Activated T-cell treated with anti-CD3 and anti-CD28 coated beads for 24 hours (primary cell): ENCODE measurements around the gene CENPV.
A peak's percentile ranks its signal among the peaks of the same experiment; 100 is the strongest.

ENCODE experiments used
- DNase-seq: peaks from one replicate; pipeline ENCODE4 v3.0.0-alpha.2; 2020; ENCODE audit warnings: low read depth

Gene CENPV

DNA sequence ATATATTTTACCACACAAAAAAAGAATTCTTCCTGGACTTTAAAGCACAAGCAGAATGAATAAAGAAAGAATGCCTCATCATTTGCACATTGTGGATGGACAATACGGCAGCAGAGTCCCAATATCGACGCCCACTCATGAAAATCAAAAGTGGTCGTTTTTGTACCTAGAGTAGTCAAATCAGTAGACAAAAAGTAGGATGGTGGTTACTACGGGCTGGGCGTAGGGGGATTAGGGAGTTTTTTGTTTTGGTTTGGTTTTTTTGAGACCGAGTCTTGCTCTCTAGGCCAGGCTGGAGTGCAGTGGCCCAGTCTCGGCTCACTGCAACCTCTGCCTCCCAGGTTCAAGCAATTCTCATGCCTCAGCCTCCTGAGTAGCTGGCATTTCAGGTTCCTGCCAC, 8.6 kb upstream of the CENPV start:
- no peak for DNase-seq

DNA sequence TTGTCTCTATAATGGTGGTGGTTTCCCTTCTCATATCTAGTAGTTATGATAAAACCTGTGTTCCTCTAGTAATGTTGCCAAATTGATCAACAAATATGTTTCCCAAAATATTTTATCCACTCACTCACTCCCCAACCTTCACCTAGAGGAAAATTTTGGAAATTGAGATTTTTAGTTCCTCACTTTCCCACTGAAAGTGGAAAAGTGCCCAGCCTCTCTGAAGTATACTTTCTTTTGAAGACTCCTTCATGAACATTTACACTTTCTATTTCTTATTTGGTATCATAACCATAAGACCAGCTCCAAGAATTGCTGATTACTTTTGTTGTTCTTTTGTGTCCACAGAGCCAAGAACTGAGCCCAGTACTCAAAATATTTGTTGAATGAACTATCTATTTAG, 5.1 kb upstream of the CENPV start:
- no peak for DNase-seq

DNA sequence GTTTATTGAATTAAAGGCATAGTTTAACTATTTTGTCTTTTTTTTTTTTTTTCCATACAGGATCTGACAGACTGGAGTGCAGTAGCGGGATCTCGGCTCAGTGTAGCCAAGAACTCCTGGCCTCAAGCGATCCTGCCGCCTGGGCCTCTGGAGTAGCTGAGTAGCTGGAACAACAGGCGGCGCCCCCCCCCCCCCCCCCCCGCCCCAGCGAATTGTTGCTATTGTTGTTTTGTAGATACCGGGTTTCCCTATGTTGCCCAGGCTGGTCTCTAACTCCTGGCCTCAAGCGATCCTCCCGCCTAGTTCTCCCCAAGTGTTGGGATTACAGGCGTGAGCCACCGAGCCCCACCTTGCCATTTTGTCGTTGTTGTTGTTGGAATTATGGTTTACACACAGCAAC, 1.3 kb upstream of the CENPV start:
- DNase-seq = no peak

DNA sequence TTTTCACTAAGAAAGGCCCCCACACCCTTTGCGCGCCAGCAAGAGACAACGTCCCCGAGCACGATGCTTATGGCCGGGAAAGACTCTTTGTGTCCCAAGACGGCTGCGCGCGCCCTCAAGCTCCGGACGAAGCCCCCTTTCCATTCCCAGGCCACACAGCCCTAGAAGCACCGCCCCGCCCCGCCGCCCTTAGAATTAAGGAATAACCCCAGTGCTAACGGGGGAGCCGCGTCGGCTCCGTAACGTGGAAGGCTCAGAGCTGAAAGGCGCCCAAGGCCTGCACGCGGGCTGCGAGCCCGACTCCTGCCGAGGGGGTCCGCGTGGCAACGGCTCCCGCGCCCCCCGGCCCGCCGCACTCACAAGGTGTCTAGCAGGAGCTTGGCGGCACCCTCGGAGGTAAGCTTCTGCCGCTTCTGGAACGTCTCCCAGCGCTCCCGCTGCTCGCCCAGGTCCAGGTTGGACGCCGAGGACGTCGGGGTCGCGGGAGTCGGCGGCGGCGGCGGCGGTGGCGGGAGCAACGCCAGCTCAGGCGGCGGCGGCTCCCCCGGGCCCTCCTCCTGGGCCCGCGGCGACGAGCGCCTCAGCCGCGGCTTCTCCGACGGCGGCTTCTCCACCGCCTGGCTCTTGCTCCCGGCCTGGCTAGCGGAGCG, 477 bp downstream of the CENPV start:
- DNase-seq = peak; percentile 24

DNA sequence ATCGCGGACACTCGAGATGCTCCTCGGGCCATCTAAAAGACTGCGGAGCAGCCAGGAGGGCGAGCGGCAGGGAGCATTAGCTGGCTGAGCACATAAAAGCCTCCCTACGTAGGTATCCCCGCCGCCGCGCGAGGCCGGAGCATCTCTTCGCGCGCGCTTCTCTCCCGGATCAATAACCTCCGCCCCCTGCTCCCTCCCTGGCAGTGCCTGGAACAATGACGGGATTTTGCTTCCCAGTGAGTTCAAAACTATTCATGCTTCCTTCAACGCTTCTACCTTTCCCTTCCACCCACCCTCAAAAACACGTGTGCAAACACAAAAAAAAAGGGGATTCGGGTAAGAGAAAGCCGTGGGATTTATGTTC, 984 bp downstream of the CENPV start:
- peak; percentile 10 for DNase-seq

DNA sequence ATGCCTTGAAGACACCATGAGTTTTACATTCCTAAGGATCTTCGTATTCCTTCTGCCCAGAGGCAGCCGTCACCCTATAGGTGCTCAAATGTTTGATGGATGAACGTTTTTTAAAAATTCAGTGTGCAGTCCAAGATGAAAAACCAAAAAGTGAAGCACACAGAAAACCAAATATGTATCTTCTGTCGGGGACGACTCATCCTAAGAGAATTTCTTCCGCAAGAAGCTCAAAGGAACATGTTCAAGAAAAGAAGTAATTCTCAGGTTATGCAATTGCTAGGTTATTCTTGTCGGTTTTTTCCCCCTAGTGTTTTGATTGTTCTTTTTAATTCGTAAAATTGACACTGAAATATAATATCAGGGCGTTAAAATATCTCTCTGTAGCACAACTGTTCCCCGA, 1.4 kb downstream of the CENPV start:
- DNase-seq = no peak

DNA sequence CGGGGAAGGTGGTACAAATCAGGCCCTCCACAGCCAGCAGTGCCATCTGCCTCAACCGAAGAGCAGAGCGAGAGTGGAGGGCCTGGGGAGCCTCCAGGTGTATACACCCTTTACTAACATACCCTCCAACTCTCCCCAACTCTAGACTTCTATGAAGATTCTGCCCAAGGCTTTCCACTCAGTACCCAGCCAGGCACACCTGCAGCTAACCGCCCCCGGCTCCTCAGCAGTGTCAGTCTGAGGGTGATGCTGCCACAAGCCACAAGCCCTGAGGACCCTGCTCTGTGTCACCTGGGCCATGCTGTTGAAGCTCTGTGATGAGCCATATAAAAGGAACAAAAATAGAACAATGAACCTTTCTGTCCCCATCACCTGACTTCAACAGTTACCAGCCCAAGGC, 3.8 kb downstream of the CENPV start:
- no peak for DNase-seq

DNA sequence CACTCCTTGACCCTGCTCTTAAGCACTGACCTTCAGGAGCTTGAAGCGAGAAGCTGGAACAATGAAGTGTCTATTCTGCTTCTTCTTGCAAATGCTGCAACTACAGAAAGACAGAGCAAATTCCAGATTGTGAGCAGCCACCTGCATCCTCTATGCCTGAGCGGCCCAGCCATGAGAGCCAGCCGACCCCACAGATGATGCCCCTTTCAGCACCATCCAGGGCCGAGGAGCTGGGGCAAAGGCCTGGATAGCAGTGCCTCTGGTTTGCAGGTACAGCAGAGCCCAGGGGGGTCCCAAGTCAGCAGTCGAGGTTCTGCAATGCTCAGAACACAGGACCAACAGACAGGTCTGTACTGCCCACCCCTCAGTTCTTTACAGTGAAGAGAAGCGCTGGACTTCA, 4.7 kb downstream of the CENPV start:
- DNase-seq = no peak

DNA sequence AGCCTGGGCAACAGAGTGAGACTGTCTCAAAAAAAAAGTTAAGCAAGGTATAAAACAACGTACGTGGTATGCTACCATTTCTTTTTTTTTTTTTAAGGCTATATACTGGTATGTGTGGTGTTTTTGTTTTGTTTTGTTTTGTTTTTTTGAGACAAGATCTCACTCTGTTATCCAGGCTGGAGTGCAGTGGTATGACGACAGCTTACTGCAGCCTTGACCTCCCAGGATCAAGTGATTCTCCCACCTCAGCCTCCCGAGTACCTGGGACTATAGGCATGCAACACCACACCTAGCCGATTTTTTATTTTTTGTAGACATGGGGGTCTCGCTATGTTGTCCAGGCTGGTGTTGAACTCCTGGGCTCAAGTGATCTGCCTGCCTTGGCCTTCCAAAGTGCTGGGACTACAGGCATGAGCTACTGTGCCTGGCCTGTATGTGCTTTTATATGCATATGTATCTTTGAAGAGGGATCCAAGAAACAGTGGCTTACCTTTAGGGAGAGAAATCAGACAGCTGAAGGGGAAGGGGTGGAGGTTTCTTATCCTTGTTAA, 6.5 kb downstream of the CENPV start:
- no peak for DNase-seq

DNA sequence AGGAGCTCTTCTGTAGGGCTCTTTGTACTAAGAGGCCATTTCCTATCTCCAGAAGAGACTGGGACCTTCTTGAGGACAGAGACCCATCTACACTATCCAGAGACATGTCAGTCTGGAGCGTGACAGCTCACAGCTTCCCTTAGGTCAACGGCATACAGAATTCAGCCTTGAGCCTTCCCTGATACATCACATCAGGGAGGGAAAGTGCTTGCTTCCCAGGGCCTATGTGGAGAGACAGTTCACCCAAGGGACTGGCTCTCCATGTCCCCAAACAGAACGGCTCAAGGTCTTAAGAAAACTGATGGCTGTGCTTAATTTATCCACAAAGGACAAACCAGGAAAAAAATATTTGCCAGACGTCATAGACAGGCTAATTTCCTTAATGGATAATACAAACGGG, 7.7 kb downstream of the CENPV start:
- DNase-seq = no peak

DNA sequence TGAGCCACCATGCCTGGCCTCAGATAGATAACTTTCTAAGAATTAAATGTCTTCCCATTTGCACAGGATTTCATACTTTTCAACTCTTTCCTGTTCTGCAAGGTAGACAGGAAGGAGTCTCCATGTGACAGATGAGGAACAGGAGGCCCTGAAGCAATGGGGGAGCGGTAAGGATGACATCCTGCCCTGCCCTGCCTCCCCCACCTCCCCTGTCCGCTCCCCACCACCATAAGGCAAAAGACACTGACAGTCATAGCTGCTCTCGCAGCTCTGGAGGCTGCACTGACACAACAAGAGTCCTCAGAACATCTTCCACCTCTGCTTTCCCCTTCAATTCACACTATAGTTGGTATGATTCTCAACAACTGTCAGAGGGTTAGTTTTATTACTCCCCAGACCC, 9.7 kb downstream of the CENPV start:
- DNase-seq = no peak

DNA sequence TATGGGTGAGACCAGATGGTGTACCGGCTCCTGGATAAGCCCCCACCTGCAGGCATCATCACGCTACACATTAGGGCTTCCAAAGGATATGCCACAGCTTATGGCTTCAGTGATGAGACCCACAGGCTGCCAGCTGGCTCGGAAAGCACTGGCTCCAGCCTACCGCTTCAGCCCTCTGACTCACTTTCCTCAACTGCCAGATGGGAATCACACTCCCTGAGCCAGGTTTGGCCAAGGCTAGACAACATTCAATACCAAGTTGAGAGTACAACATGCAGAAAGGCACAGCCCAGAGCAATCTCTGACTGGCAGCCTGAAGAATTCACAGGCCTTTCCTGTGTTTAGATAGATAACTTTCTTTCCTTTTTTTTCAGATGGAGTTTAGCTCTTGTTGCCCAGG, 10.3 kb downstream of the CENPV start:
- DNase-seq = no peak

DNA sequence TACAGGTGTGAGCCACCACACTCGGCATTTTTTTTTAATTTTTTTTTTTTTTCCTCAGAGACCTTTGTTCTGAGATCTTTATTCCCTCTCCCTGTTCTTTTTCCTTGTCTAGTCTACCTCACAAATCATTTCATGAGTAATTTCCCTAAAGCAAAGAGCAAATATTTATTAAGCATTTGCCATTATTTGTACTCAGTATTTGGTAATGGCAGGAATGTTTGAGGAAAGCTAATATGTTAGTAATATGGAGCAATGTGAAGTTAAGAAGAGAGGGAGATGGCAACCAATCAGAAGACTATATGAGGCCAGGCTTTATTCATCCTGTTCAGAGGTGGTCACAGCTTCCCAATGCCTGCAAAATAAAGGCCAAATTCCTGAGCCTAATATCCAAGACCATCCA, 13.3 kb downstream of the CENPV start:
- DNase-seq = no peak

DNA sequence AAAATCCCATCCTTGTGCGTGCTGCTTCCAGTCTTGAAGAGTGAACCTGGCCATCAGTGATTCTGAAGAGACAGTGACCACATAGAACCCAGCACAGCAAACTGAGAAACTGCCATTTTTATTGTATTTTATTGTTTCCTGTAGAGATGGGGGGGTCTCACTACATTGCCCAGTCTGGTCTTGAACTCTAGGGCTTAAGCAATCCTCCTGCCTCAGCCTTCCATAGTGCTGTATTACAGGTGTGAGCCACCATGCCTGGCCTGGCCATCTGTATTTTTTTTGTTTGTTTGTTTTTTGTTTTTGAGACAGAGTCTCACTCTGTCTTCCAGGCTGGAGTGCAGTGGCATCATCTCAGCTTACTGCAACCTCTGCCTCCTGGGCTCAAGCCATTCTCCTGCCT, 13.9 kb downstream of the CENPV start:
- DNase-seq = no peak

DNA sequence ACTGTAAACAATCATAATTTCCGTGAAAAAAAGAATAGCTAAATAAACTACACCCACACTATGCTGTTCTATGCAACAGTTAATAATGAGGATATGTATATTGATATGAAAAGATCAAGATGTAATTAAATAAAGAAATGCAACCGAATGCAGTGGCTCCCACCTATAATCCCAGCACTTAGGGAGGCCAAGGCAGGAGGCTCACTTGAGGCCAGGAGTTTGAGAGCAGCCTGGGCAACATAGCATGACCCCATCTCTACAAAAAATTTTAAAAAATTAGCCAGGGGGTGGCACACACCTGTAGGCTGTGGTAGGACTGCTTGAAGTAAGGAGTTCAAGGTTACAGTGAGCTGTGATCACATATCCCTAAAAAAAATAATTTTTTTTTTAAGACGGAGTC, 14.9 kb downstream of the CENPV start:
- no peak for DNase-seq

DNA sequence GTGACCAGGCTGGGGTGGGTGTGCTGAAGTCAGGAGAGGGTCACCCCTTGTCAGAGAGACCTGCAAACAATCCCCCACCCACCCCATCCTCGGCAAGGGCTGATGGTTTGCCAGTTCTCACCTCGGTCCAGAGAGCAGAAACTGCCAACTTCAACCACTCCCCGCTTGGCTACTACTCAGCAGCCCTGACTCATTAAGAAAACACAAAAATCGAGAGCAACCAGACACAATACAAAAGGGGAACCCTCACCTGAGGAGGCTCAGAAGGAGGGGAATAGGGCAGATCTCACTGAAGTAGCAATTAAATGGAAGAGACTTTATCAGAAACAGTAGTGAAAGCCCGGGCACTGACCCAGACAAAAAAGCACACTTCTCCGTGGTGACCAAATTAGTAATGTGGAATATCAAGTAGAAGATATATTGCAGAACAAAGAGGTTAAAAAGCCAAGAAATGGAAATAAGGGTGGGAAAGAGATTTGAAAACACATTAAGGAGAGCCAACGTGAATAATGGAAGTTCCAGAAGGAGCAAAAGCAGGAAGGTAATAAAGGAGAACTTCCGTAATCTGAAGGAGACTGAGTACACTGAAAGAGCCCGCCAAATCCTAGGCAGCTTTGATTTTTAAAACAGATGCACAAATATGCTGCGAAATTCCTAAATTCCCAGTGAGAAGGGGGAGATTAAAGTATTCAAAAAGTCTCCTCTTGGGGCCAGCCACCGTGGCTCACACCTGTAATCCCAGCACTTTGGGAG, 23.6 kb downstream of the CENPV start:
- DNase-seq = no peak

DNA sequence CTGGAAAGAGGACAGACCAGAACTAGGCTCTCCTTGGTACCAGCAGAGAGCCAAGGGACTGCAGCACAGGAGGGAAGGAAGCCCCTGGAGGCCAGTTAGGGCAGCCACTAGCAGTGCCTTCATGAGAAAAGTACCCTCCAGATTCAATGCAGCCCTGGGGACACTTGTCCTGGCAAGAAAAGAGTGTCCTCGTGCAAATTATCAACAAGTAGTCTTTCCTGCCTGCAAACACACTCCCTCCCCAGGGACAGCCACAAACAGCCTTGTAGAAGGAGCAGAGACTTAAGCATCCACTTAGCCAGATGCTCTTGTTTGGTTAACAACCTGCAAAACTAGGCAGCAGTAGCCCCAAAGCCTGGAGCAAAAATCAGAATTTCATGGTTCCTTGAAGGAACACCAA, 24.3 kb downstream of the CENPV start:
- DNase-seq = no peak

DNA sequence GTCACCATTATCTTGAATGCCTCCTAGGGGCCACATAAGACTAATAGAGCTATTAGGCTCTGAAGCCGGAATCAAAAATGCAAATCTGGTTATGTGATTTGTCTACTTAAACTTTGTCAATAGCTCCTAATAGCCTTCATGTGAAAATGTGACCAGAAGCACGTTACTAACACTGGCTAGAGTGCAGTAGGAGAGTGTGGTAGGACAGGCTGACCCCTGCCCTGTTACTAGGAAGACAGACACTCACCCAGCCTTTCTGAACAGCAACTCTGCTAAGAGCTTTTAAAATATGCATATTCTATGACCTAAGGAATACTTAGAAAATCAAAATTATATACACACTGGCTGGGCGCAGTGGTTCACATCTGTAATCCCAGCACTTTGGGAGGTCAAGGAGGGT, 26.3 kb downstream of the CENPV start:
- DNase-seq = no peak

DNA sequence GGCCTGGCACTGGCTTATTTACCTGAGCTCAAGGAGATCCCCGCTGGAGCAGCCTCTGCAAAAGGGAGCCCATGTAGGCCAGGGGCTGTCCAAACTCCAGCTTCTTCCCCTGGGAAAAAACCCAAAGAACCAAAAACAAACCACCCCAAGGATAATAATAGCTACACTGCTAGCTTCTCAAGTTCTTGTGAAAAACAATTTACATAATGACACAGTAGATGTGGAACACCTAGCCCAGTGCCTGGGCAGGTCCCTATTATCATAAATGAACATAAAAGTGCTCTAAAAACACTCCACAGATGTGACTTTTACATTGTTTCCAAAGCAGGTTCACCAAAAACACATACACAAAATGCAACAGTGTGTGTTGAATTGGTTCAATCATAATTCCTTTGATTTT, 27.3 kb downstream of the CENPV start:
- no peak for DNase-seq

DNA sequence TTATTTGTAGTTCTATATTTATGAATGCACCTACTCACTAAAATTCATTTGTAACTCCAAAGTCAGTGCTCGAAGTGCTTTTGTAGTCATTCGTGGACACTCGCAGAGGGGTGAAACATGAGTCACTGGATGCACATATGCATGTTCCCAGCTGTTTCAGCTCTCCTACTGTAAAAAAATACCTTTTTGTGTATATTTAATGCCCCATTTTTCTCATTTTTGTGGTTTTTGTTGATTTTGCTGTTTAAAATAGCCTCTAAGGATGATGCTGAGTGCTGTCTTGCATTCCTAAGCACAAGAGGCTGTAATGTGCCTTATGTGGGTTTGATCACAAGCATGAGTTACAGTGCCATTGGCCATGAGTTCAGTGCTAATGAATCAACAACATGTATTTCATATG, 30.6 kb downstream of the CENPV start:
- no peak for DNase-seq

DNA sequence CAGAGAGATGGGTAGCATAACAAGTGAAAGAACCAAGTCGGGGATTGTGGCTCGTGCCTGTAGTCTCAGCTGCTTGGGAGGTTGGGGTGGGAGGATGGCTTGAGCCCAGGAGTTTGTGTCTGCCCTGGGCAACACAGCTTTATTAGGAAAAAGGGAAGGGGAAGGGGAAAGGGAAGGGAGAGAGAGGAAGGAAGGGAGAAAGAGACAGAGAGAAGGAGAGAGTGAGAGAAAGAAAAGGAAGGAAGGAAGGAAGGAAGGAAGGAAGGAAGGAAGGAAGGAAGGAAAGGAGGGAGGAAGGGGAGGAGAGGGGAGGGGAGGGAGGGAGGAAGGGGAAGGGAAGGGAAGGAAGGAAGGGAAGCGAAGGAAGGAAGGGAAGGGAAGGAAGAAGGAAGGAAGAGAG, 33.3 kb downstream of the CENPV start:
- no peak for DNase-seq

DNA sequence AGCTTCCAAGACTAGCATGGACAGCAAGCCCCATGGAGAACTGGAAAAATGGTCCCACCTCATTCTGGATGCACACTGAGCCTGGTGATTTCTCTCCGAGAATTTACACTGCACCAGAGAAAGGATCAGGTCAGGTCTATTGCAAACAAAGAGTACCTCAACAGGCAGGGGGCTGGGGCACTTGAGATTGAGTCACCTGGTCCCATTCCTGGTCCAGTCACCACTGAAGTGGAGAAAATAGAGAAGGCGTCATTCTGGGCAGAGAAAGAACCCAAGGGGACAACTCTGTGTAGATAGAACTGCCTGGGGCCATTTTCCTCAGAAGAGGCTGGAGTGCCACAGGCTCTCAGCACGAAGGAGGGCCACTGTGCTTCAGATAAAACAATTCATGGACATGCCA, 38.4 kb downstream of the CENPV start:
- no peak for DNase-seq

DNA sequence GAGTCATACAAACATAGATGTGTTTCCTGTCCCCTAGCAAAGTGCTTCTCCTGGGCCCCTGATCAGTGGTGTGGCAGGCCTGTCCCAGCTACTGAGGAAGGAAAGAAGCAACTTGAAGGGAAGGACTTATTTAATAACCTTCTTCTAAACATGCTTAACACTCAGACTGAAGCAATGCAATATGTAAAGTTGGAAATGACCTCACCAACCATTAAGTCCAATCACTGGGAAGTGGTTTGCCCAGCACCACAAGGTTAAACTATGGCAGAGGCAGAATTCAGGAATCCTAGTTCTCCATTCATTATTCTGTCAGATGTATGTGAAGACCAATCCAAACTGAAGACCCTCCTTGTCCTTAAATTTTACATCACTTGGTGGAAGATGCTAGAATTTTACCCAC, 39.1 kb downstream of the CENPV start:
- DNase-seq = no peak
